Ishikawa (cell line): ENCODE data around the gene NAA35.

ENCODE experiments used
- CEBPB ChIP-seq: IDR thresholded peaks from 2 replicates; pipeline ENCODE4 v1.6.1; 2012
- EP300 ChIP-seq: IDR thresholded peaks from 2 replicates; pipeline ENCODE4 v1.6.1; 2012; ENCODE audit warnings: borderline replicate concordance
- RAD21 ChIP-seq: IDR thresholded peaks from 2 replicates; pipeline ENCODE4 v1.6.1; 2012; ENCODE audit warnings: low read depth
- TEAD4 ChIP-seq: IDR thresholded peaks from 2 replicates; pipeline ENCODE4 v1.6.1; 2012
- YY1 ChIP-seq: IDR thresholded peaks from 2 replicates; pipeline ENCODE4 v1.6.1; 2012; ENCODE audit warnings: low read depth
- TF ChIP-seq, protein P1 (sequence below): IDR thresholded peaks from 2 replicates; pipeline ENCODE4 v1.6.1; 2012

DNA sequence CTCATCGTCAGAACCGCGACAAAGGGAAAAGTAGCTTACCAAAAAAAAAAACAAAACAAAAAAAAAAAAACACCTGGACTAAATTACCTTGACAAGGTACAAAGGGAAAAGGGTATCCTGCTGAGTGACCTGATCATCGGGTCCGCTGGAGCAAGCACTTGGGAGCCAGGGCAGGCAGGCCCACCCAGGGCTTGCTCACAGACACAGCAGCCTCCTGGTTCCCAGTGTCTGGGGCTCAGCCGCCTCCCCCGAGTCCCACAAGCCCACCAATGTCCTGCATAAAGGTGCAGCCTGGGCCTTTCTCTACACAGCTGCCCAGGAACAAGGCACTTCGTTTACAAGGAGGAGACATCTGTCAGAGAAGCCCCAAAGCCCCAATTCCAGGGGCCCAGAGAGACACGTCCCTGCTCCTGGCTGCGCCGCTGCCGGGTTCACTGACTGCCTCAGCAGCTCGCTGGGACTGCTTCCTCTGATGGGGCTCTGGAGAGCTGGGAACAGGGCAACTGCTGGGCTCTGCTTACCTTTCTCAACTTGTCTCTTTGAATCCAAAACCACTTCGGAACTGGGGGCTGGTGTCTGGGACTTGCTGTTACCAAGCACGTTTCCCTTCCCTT is 95.0 kb downstream of the NAA35 start:
- TF ChIP-seq EP300, result no peak
- TF ChIP-seq YY1, result no peak
- TF ChIP-seq TEAD4, result no peak
- TF ChIP-seq, protein P1, sequence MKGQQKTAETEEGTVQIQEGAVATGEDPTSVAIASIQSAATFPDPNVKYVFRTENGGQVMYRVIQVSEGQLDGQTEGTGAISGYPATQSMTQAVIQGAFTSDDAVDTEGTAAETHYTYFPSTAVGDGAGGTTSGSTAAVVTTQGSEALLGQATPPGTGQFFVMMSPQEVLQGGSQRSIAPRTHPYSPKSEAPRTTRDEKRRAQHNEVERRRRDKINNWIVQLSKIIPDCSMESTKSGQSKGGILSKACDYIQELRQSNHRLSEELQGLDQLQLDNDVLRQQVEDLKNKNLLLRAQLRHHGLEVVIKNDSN, result no peak
- no peak for TF ChIP-seq RAD21
- no peak for TF ChIP-seq CEBPB
